Activated naive CD8-positive, alpha-beta T cell treated with anti-CD3 and anti-CD28 coated beads, Interleukin-2, amount 10 ng/mL, durations not matched to agents 7 days and 5 days (primary cell): ENCODE results near the gene PRKAG2. TPM values are rescaled to one million over a fixed set of nuclear protein-coding genes. Genes with fewer than 3 reads are reported as not detected.

Experiments used
- ATAC-seq: fragments of 150-1000 bp; cut with Tn5 transposase; one replicate; pipeline ENCODE4 v1.10.0; 2021; ENCODE audit warnings: low read depth, moderate library complexity
- POLR2A ChIA-PET: fragments of 350-600 bp; sonication (Branson Sonifier 250); formaldehyde crosslinking; loops from one replicate; lab custom pipeline; 2021; ENCODE audit warnings: antibody characterized with exemption; lab: Charles Lee
- DNase-seq: peaks from one replicate; pipeline ENCODE4 v3.0.0; 2021
- H3K27ac Mint-ChIP-seq: one replicate; pipeline ENCODE4 v1.8.0; 2022; ENCODE audit warnings: mild to moderate bottlenecking, mixed read lengths
- H3K27me3 Mint-ChIP-seq: one replicate; pipeline ENCODE4 v1.8.0; 2022; ENCODE audit warnings: mild to moderate bottlenecking, moderate library complexity, mixed read lengths
- H3K36me3 Mint-ChIP-seq: one replicate; pipeline ENCODE4 v1.8.0; 2021; ENCODE audit warnings: mild to moderate bottlenecking, mixed read lengths
- H3K4me1 Mint-ChIP-seq: one replicate; pipeline ENCODE4 v1.8.0; 2021; ENCODE audit warnings: mixed read lengths
- H3K4me3 Mint-ChIP-seq: one replicate; pipeline ENCODE4 v1.8.0; 2022; ENCODE audit warnings: mild to moderate bottlenecking, moderate library complexity, mixed read lengths
- H3K9me3 Mint-ChIP-seq: one replicate; pipeline ENCODE4 v1.8.0; 2021; ENCODE audit warnings: mixed read lengths
- total RNA-seq, 2 experiments: library from RNA; stranded (reverse); gene quantifications; one replicate each; pipeline ENCODE4 v1.2.3, GENCODE V29; 2021

PRKAG2 gene
- total RNA-seq, 2 experiments from 2014 or later = 29.0 to 38.9 TPM

DNA sequence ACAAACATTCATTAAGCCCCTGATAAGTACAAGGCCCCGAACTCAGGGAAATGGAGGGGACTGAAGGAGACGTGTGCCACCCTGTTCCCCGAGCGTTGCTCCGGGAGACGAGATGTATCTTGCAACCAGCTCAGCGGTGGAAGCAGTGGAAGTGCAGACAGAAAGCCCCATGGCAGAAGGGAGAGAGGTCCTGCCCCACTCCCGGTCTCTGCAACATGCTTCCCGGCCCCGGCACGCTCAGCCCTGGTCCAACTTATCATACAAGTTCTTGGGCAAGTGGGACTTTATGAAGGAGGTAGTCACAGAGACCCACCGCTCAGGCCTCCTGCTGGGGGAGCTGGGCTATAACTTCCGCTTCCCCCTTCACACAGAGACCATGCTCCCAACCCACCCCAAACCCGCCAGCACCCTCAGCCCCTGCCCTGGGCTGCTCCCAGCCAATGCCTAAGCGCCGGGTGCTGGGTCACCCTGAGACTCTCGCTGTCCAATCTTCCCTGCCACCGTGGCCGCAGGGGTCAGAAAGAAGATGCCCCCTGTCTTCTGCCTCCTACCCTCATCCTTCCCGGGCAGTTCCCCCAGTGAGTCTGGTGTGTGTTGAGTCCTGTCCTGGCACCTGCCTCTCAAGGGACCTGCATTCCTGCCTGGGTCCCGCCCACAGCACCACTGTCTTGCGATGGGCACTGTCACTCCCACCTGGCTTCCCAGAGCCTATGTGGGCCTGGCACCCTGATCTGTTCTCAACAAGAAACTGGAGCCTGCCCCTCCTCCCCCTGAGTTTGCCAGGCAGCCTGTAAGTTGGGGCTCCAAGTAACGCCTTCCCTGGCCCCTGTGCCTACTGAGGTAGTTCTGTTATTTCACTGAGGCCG is 157.7 kb downstream of the PRKAG2 start:
- POLR2A ChIA-PET = no interaction called here
- Mint-ChIP-seq H3K9me3 (no peaks in the 10 kb centered on the region), H3K27me3 (no peaks in the 10 kb centered on the region), H3K4me1 (no peaks in the 10 kb centered on the region), H3K27ac (peak overlapping the region; percentile 36), H3K36me3 (no peaks in the 10 kb centered on the region), H3K4me3 (no peak overlapping the region)
- ATAC-seq (no peak), DNase-seq (no peak)

DNA sequence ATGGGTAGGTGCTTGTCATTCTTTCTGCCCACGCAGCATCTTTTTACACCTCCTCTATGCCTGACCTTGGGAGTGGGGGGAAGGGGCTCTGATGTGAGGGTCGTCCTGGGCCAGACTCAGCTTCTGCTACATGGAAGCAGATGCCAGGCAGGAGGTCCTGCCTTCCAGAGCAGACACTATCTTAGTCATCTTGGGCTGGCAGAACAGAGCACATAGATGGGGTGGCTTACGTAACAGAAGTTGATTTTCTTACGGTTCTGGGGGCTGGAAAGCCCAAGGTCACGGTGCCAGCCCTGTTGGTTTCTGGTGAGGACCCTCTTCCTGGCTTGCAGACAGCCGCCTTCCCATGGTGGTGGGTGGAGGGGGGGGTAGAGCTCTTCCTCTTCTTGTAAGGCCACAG is 159.0 kb downstream of the PRKAG2 start:
- Mint-ChIP-seq H3K4me3 (no peak overlapping the region), H3K4me1 (no peaks in the 10 kb centered on the region), H3K27me3 (no peaks in the 10 kb centered on the region), H3K9me3 (no peaks in the 10 kb centered on the region), H3K27ac (no peak overlapping the region), H3K36me3 (no peaks in the 10 kb centered on the region)
- no peak for DNase-seq
- POLR2A ChIA-PET = no interaction called here
- ATAC-seq = no peak

DNA sequence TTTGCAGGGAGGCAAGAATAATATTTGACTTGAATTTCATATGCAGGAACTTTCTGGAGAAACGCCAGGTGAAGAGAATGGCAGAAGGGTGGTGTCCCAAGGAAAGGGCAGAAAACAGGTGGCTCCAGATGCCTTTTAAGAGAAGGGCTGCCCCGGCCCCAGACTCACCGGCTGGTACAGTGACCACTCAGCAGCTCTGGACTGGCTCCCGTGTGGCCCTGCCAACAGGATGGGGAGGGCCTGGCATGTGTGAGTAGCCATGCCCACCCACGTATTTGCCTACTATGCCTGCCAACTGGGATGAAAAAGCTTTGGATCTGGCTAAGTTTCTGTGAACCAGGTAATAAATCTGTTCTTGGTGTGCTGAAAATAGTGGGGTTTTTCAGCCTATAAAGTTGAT is 159.5 kb downstream of the PRKAG2 start:
- ATAC-seq (no peak), DNase-seq (no peak)
- POLR2A ChIA-PET = no interaction called here
- H3K27me3 Mint-ChIP-seq = no peaks in the 10 kb centered on the region
- no peaks in the 10 kb centered on the region for H3K9me3 Mint-ChIP-seq
- no peak overlapping the region for H3K27ac Mint-ChIP-seq
- no peaks in the 10 kb centered on the region for H3K4me1 Mint-ChIP-seq
- no peak overlapping the region for H3K4me3 Mint-ChIP-seq
- H3K36me3 Mint-ChIP-seq = no peaks in the 10 kb centered on the region

DNA sequence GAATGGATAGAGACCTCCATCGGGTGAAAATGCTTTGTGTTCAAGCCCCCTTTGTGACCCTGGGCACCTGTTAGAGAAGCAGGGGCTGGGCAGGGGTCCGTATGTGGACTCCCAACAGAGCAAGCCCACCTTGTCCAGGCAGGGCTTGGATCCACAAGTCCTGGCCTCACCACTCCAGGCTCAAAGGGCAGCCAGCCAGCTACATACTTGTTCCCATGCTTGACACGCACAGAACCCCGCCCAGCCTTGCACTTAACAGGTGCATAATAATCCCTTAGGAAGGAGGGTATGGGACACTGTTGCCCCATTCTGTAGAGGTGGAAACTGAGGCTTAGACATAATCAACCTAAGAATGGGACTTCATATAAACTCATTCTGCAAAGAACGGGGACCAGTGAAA is 160.6 kb downstream of the PRKAG2 start:
- POLR2A ChIA-PET = no interaction called here
- no peak overlapping the region for H3K4me3 Mint-ChIP-seq
- ATAC-seq (no peak), DNase-seq (no peak)
- H3K9me3 Mint-ChIP-seq = no peaks in the 10 kb centered on the region
- no peaks in the 10 kb centered on the region for H3K4me1 Mint-ChIP-seq
- H3K36me3 Mint-ChIP-seq = no peaks in the 10 kb centered on the region
- no peaks in the 10 kb centered on the region for H3K27me3 Mint-ChIP-seq
- no peak overlapping the region for H3K27ac Mint-ChIP-seq

DNA sequence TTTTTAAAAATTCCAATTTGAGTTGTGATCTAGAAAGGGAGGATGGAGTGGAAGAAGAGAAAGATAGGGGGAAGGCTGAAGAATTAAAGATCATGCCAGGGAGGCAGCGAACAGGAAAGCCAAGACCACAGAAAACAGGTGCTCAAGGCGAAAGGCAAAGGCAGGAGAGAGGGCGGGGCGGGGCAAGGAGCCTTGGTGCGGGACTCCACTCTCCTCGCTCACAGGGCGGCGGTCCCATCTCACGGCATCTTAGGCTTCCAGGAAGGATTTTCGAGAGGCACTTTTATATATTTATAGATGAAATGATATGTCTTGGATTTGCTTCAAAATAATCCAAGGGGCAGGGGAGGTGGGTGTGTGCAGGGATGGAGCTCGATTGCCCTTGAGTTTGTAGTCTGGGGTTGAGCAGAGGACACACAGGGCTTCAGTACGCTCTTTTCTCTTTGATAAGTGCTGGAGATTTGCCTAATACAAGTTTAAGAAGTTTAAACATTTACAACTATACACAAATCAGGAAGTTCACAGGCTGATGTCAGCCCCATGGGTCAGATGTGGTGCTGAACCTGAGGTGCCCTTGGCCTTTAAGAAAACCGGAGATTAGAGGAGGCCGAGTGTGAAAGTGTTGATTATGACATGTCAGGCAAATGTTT is 161.1 kb downstream of the PRKAG2 start:
- ATAC-seq = no peak
- no peaks in the 10 kb centered on the region for H3K4me1 Mint-ChIP-seq
- no peaks in the 10 kb centered on the region for H3K36me3 Mint-ChIP-seq
- no peaks in the 10 kb centered on the region for H3K9me3 Mint-ChIP-seq
- POLR2A ChIA-PET = no interaction called here
- DNase-seq = no peak
- H3K27ac Mint-ChIP-seq = no peak overlapping the region
- H3K4me3 Mint-ChIP-seq = no peak overlapping the region
- H3K27me3 Mint-ChIP-seq = no peaks in the 10 kb centered on the region

DNA sequence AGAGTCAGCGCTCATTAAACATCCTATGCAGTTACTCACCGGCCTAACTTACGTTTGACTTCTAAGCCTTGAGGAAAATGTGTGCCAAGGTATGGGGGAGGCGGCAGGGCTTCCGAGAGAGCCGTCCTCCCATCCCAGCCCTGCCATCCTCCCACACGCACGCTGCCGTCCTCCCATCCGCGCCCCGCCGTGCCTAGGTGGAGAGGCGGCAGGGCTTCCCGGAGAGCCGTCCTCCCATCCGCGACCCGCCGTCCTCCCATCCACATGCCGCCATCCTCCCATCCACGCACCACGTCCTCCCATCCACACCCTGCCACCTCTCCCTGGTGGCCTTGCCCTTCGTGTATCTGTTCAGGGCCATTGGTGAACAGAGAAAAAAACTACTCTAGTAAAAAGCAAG is 162.7 kb downstream of the PRKAG2 start:
- Mint-ChIP-seq H3K4me3 (no peak overlapping the region), H3K36me3 (peaks cover 3% of the 10 kb centered on the region), H3K27me3 (no peaks in the 10 kb centered on the region), H3K27ac (no peak overlapping the region), H3K4me1 (no peaks in the 10 kb centered on the region), H3K9me3 (no peaks in the 10 kb centered on the region)
- POLR2A ChIA-PET = no interaction called here
- ATAC-seq = no peak
- no peak for DNase-seq

DNA sequence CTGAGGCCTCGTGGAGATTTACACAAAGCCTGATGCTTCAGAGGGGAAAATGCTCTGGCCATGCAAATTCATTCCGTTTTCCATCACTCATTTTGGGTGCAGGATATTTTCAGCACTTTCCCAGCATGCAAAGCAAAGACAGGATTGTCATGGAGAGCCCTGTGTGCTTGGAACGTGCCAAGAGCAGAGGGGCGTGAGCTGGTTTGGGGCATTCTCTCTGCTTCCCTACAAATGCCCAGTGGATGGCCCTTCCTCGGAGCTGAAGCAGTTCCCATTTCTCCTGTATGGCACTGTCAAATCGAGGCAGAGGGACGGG is 164.1 kb downstream of the PRKAG2 start:
- DNase-seq (no peak), ATAC-seq (no peak)
- no peaks in the 10 kb centered on the region for H3K4me1 Mint-ChIP-seq
- H3K4me3 Mint-ChIP-seq = no peak overlapping the region
- peaks cover 4% of the 10 kb centered on the region for H3K36me3 Mint-ChIP-seq
- POLR2A ChIA-PET = no interaction called here
- H3K27ac Mint-ChIP-seq = no peak overlapping the region
- H3K9me3 Mint-ChIP-seq = no peaks in the 10 kb centered on the region
- H3K27me3 Mint-ChIP-seq = no peaks in the 10 kb centered on the region

DNA sequence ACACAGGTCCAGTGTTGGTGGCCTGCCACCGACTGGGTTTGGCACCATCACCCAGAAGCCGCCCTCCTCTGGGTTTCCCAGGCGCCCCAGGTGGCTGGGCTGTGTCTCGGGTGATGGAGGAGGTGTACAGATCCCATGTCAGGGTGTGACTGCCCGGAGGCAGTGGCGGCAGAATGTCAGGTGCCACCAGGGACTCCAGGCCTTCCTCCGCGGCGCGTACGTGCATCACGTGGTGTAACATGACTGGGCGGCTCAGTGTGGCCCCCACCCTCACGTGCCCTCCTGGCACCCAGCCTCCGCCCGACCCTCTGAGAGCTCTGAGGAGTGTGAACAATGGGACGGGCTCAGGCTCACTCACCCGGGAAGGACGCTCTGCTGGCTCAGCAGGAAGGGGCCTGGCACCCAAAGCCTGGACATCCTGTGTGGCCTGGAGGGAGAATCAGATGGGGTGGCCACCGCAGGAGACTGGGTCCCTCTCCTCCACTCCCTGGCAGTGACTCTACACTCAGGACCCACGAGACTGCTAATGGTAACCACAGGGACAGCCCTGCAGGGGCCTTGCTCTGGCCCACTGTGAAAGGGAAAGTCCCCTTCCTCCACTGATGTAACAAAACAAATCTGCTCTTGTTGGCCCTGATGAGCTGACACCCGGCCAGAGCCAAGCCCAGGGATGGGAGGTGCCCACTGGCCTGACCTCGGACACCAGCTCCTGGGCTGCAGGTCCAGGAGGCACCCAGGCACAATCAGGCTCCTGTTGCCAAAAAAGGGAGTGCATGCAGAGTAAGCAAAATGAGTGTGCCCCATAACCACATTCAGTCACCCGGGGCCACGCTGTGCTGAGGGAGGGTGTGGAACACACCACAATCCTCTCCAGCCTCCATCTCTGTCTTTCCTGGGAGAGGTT is 164.8 kb downstream of the PRKAG2 start:
- no peaks in the 10 kb centered on the region for H3K27me3 Mint-ChIP-seq
- no peak overlapping the region for H3K4me3 Mint-ChIP-seq
- no peak for ATAC-seq
- DNase-seq = no peak
- POLR2A ChIA-PET = no interaction called here
- peaks cover 4% of the 10 kb centered on the region for H3K36me3 Mint-ChIP-seq
- H3K27ac Mint-ChIP-seq = no peak overlapping the region
- H3K9me3 Mint-ChIP-seq = no peaks in the 10 kb centered on the region
- H3K4me1 Mint-ChIP-seq = no peaks in the 10 kb centered on the region

DNA sequence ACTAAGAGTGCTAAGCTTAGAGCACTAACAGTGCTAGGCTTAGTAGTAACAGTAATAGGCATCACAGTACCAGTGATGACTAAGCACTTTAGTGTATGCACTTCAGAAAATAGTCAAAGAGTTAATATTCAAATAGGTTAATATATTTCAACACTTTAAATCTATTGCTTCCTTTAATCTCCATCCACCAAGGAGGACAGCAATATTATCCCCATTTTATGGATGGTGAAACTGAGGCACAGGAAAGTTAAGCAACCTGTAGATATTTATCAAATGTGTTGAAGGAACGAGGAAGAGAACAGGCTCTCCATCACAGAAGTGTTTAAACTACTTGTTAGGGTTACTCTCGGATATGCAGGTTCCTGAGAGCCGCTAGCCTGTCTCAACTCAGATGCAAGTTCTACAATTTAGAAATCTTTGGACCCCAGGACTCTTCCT is 165.5 kb downstream of the PRKAG2 start:
- POLR2A ChIA-PET = no interaction called here
- Mint-ChIP-seq H3K36me3 (peaks cover 4% of the 10 kb centered on the region), H3K4me3 (no peak overlapping the region), H3K27me3 (no peaks in the 10 kb centered on the region), H3K4me1 (no peaks in the 10 kb centered on the region), H3K27ac (no peak overlapping the region), H3K9me3 (no peaks in the 10 kb centered on the region)
- DNase-seq (no peak), ATAC-seq (no peak)

DNA sequence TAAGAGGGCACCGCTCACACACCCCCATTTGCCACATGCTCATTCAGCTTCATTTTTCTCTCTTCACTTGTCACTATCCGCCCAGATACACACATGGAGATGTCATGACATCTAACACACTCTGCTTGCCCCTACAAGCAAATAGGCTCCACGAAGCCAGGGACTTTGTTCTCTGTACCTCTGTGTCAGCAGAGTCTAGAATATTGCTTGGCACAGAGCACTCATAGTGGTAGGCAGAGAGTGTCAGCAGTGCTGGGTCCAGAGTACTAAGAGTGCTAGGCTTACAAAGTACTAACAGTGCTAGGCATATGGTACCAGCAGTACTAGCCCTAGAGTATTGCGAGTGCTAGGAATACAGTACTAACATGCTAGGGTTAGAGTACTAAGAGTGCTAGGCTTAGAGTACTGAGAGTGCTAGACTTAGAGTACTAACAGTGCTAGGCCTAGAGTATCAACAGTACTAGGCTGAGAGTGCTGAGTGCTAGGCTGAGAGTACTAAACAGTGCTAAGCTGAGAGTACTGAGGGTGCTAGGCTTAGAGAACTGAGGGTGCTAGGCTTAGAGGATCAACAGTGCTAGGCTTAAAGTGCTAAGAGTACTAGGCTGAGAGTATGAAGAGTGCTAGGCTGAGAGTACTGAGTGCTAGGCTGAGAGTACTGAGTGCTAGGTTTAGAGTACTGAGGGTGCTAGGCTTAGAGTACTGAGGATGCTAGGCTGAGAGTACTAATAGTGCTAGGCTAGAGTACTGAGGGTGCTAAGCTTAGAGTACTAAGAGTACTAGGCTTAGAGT is 166.1 kb downstream of the PRKAG2 start:
- H3K27ac Mint-ChIP-seq = no peak overlapping the region
- H3K9me3 Mint-ChIP-seq = no peaks in the 10 kb centered on the region
- peaks cover 4% of the 10 kb centered on the region for H3K36me3 Mint-ChIP-seq
- DNase-seq = no peak
- no peaks in the 10 kb centered on the region for H3K4me1 Mint-ChIP-seq
- ATAC-seq = no peak
- POLR2A ChIA-PET = no interaction called here
- H3K27me3 Mint-ChIP-seq = no peaks in the 10 kb centered on the region
- H3K4me3 Mint-ChIP-seq = no peak overlapping the region

DNA sequence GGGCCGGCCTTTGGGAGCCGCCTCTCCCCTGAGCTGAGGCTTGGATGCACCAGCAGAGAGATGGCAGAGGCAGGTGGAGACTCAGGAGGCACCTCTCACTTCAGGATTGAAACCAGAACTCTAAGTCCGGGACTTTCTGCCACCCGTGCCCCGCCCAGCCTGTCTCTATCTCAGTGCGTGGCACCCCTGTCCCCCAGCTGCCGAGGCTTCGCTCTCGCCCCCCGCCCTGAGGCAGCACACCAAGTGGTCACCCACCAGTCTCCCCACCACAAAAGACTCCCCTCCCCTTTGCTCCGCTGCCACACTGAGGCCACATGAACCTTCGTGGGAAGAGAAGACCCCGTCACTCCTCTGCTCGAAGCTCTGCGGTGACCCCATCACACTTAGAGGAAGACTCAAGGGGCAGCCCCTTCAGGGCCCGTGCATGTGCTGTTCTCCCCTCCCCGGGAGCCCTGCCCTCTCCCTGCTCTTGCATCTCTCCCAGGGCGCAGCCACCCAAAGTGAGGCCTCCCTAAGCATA is 166.7 kb downstream of the PRKAG2 start:
- no peak for ATAC-seq
- H3K9me3 Mint-ChIP-seq = no peaks in the 10 kb centered on the region
- no peak overlapping the region for H3K27ac Mint-ChIP-seq
- no peaks in the 10 kb centered on the region for H3K27me3 Mint-ChIP-seq
- POLR2A ChIA-PET = no interaction called here
- peaks cover 3% of the 10 kb centered on the region for H3K4me1 Mint-ChIP-seq
- no peak for DNase-seq
- no peak overlapping the region for H3K4me3 Mint-ChIP-seq
- H3K36me3 Mint-ChIP-seq = peaks cover 4% of the 10 kb centered on the region

DNA sequence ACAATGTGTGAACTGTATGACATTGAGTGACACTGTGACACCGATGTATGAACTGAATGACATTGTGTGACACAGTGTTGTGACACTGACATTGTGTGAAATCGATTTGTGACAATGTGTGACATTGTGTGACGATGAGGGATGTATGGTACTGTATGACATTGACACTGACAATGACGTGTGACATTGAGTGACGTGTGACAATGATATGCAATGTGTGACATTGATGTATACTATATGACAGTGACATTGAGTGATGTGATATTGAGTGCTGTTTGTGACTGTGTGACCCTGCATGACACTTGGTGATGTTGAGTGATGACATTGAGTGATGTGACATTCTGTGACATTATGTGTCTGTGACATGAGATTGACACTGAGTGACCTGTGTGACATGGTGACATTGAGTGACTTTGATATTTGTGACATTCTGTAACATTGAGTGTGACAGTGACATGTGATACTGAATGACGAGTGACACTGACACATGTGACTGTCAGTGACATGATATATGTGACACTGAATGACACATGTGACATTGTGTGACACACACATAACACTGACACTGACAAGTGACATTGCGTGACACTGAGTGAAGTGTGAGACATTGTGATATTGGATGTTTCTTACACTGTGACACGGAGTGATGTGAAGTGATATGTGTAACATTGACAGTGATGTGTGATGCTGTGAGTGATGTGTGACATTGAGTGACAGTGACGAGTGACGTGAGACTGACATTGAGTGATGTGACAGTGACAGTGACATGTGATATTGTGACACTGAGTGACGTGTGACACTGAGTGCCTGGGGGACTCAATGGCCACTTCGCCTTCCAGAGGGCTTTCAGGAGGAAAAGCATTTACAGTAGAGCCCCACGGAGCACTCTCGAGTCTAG is 167.5 kb downstream of the PRKAG2 start:
- DNase-seq (no peak), ATAC-seq (no peak)
- POLR2A ChIA-PET = no interaction called here
- Mint-ChIP-seq H3K27ac (no peak overlapping the region), H3K27me3 (no peaks in the 10 kb centered on the region), H3K36me3 (peaks cover 4% of the 10 kb centered on the region), H3K4me1 (peaks cover 3% of the 10 kb centered on the region), H3K9me3 (no peaks in the 10 kb centered on the region), H3K4me3 (no peak overlapping the region)
